ENCODE measurements around the gene SLC25A14. TPM values are rescaled to one million over a fixed set of nuclear protein-coding genes. Genes with fewer than 3 reads are reported as not detected.
A peak's percentile ranks its signal among the peaks of the same experiment; 100 is the strongest.

SLC25A14 gene
- total RNA-seq, 2 donors from 2014 or later, result 10.6 to 13.8 TPM

GRCh38 chrX:130402208-130402684 is 62.5 kb downstream of the SLC25A14 start:
- peak overlapping the region; percentile 12 to 70 for H3K27ac ChIP-seq
- no peaks in the 10 kb centered on the region for H3K9me3 ChIP-seq
- peaks cover 5 to 11% of the 10 kb centered on the region in 2 donors for H3K4me1 ChIP-seq (ENCODE audit: control insufficient read depth in 1 of 2, low read depth in 2 of 2)
- TF ChIP-seq CTCF (IDR thresholded peaks at IDR 0.05), result no peak
- H3K36me3 ChIP-seq, result no peaks in the 10 kb centered on the region
- no peak for DNase-seq (ENCODE audit: low spot score)
- no peaks in the 10 kb centered on the region for H3K27me3 ChIP-seq (replicated peaks; ENCODE audit: insufficient read depth)
- H3K4me3 ChIP-seq, result peak overlapping the region; percentile 74
- ATAC-seq (ENCODE audit: insufficient number of reproducible peaks, low FRiP score, low read depth), result no peak

GRCh38 chrX:130413415-130413814 is 73.7 kb downstream of the SLC25A14 start:
- ATAC-seq (ENCODE audit: insufficient number of reproducible peaks, low FRiP score, low read depth) (no peak), DNase-seq (ENCODE audit: low spot score) (no peak)
- no peak overlapping the region for H3K4me3 ChIP-seq
- no peaks in the 10 kb centered on the region for H3K27me3 ChIP-seq (replicated peaks; ENCODE audit: insufficient read depth)
- H3K27ac ChIP-seq, result no peak overlapping the region
- no peak for TF ChIP-seq CTCF (IDR thresholded peaks at IDR 0.05)
- no peaks in the 10 kb centered on the region for H3K9me3 ChIP-seq
- H3K36me3 ChIP-seq, result peaks cover 6% of the 10 kb centered on the region
- no peaks in the 10 kb centered on the region for H3K4me1 ChIP-seq (ENCODE audit: control insufficient read depth in 1 of 2, low read depth in 2 of 2)

- Histone ChIP-seq H3K36me3 (peaks cover 2% of the 10 kb centered on the region), H3K9me3 (no peaks in the 10 kb centered on the region), H3K27me3 (replicated peaks; ENCODE audit: insufficient read depth) (no peaks in the 10 kb centered on the region), H3K27ac (no peak overlapping the region), H3K4me3 (no peak overlapping the region), H3K4me1 (ENCODE audit: control insufficient read depth in 1 of 2, low read depth in 2 of 2) (no peaks in the 10 kb centered on the region)
- ATAC-seq (ENCODE audit: insufficient number of reproducible peaks, low FRiP score, low read depth) (no peak), DNase-seq (ENCODE audit: low spot score) (no peak)
- no peak for TF ChIP-seq CTCF (IDR thresholded peaks at IDR 0.05)
Measured at GRCh38 chrX:130414800-130415199, 75.1 kb downstream of the SLC25A14 start.

GRCh38 chrX:130415201-130415600 is 75.5 kb downstream of the SLC25A14 start:
- TF ChIP-seq CTCF (IDR thresholded peaks at IDR 0.05), result no peak
- DNase-seq (ENCODE audit: low spot score), result no peak
- Histone ChIP-seq H3K27ac (no peak overlapping the region), H3K9me3 (no peaks in the 10 kb centered on the region), H3K4me3 (no peak overlapping the region), H3K27me3 (replicated peaks; ENCODE audit: insufficient read depth) (no peaks in the 10 kb centered on the region), H3K36me3 (no peaks in the 10 kb centered on the region), H3K4me1 (ENCODE audit: control insufficient read depth in 1 of 2, low read depth in 2 of 2) (no peaks in the 10 kb centered on the region)
- ATAC-seq (ENCODE audit: insufficient number of reproducible peaks, low FRiP score, low read depth), result no peak

- H3K27ac ChIP-seq, result no peak overlapping the region
- no peak for DNase-seq (ENCODE audit: low spot score)
- ATAC-seq (ENCODE audit: insufficient number of reproducible peaks, low FRiP score, low read depth), result no peak
Measured at GRCh38 chrX:130416785-130417184, 77.1 kb downstream of the SLC25A14 start.

More at GRCh38 chrX:130416785-130417184, 77.1 kb downstream of the SLC25A14 start:
- H3K36me3 ChIP-seq, result no peaks in the 10 kb centered on the region
- H3K27me3 ChIP-seq (replicated peaks; ENCODE audit: insufficient read depth), result no peaks in the 10 kb centered on the region
- H3K9me3 ChIP-seq, result no peaks in the 10 kb centered on the region
- no peak overlapping the region for H3K4me3 ChIP-seq
- no peaks in the 10 kb centered on the region for H3K4me1 ChIP-seq (ENCODE audit: control insufficient read depth in 1 of 2, low read depth in 2 of 2)
- TF ChIP-seq CTCF (IDR thresholded peaks at IDR 0.05), result no peak
